Measurements from ENCODE around the gene THRAP3.

GRCh38 chr1:36284517-36284916 lies 60.3 kb downstream of the THRAP3 start:
- TF ChIP-seq CTCF (IDR thresholded peaks at IDR 0.05) (no peak), ZNF121 (CRISPR knock-in tag; IDR thresholded peaks at IDR 0.05) (no peak), CREM (CRISPR knock-in tag; IDR thresholded peaks at IDR 0.05) (no peak), MAX (CRISPR knock-in tag; IDR thresholded peaks at IDR 0.05) (no peak), ZNF138 (CRISPR knock-in tag; conservative IDR thresholded peaks at IDR 0.05) (no peak), ZNF232 (CRISPR knock-in tag; IDR thresholded peaks at IDR 0.05) (no peak), ZNF423 (CRISPR knock-in tag; IDR thresholded peaks at IDR 0.05) (no peak), TEAD1 (CRISPR knock-in tag; IDR thresholded peaks at IDR 0.05) (no peak), USF2 (CRISPR knock-in tag; IDR thresholded peaks at IDR 0.05) (no peak)
